Brain pericyte (primary cell): ENCODE results near the gene FKRP.
"Not testable (repeated sequence)": the region's sequence is repeated elsewhere in the genome, so short reads cannot be mapped to it uniquely, and the experiment has no call there.

Experiments
- DNase-seq: peaks from one replicate; pipeline ENCODE4 v3.0.0-alpha.2; 2012; ENCODE audit warnings: low read depth, low spot score

Gene FKRP

GRCh38 chr19:46784262-46785053 lies 38.6 kb downstream of the FKRP start:
- DNase-seq = no peak

- DNase-seq = no peak
Observed at GRCh38 chr19:46785054-46785979, 39.5 kb downstream of the FKRP start.

GRCh38 chr19:46785980-46786235 lies 40.1 kb downstream of the FKRP start:
- DNase-seq = no peak

GRCh38 chr19:46786236-46787039 lies 40.6 kb downstream of the FKRP start:
- DNase-seq = no peak

- no peak for DNase-seq
Observed at GRCh38 chr19:46787040-46787330, 41.1 kb downstream of the FKRP start.

- DNase-seq = no peak
Observed at GRCh38 chr19:46787331-46788261, 41.7 kb downstream of the FKRP start.

GRCh38 chr19:46788262-46788967 lies 42.6 kb downstream of the FKRP start, which contains the start of gene SLC1A5:
SLC1A5 (minus strand) TSS chr19:46788594; CDS start chr19:46787965, 629 bp downstream.
- DNase-seq = peak; percentile 74

- DNase-seq = no peak
Observed at GRCh38 chr19:46788968-46789338, 43.1 kb downstream of the FKRP start.

GRCh38 chr19:46789371-46789770 lies 43.5 kb downstream of the FKRP start:
- no peak for DNase-seq

GRCh38 chr19:46791944-46792343 lies 46.1 kb downstream of the FKRP start:
- DNase-seq = no peak

- no peak for DNase-seq
Observed at GRCh38 chr19:46797881-46798280, 52.0 kb downstream of the FKRP start.

GRCh38 chr19:46798713-46799112 lies 52.9 kb downstream of the FKRP start:
- no peak for DNase-seq

- no peak for DNase-seq
Observed at GRCh38 chr19:46802152-46802551, 56.3 kb downstream of the FKRP start.

GRCh38 chr19:46803555-46803954 lies 57.7 kb downstream of the FKRP start:
- no peak for DNase-seq

- not testable (repeated sequence) for DNase-seq
Observed at GRCh38 chr19:46804432-46804831, 58.6 kb downstream of the FKRP start.

GRCh38 chr19:46806656-46807055 lies 60.8 kb downstream of the FKRP start:
- DNase-seq = no peak
